ENCODE results near the gene IGFBP5.

The IGFBP5 gene

DNA sequence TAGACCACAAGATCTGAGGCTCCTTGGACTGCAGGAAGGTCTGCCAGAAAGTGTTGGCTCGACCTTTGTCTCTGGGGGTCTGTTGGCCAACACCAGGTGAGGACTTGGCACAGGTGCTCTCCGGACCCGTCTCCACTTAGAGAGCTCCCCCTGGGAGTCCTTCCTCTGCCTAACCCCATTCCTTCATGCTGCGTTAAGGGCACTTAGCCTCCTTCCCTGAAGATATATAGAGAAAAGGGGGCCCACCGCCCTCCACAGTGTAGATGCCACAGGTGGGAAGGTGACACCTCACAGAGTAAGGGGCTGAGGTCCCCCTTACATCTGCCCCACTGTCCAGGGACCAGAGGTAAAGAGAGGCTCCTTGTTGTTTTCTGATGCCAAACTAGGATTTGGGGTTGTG is 8.2 kb downstream of the IGFBP5 start:
- FAIRE-seq: no peak

DNA sequence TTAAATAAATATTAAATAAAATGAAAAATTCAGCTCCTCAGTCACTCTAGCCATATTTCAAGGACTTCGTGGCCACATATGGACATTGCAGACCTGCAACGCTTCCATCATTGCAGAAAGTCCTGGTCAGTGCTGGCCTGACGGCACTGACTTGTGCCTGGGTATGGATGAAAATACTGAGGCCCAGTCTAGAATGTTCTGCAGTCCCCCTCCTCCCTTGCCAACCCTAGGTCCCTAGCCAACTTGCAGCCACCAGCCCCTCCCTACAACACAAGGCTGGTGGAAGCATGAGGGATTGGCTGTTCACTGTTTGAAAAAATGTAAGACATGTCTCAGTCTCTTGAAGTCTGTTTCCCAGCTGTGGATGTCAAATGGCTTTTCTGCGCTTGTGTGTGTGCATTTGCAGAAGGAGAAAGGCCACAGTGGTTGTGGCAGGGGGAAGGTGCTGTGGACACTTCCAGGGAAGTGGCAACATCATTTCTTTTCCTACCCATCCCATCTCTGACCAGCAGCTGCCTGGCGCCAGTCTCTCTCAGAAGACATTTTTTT is 9.9 kb downstream of the IGFBP5 start:
- no peak for FAIRE-seq

GRCh38 chr2:216683846-216684245 is 11.5 kb downstream of the IGFBP5 start:
- FAIRE-seq: no peak

- FAIRE-seq: no peak
Observed at GRCh38 chr2:216681683-216682082, 13.7 kb downstream of the IGFBP5 start.

GRCh38 chr2:216680951-216681629 is 14.3 kb downstream of the IGFBP5 start:
- FAIRE-seq: no peak

DNA sequence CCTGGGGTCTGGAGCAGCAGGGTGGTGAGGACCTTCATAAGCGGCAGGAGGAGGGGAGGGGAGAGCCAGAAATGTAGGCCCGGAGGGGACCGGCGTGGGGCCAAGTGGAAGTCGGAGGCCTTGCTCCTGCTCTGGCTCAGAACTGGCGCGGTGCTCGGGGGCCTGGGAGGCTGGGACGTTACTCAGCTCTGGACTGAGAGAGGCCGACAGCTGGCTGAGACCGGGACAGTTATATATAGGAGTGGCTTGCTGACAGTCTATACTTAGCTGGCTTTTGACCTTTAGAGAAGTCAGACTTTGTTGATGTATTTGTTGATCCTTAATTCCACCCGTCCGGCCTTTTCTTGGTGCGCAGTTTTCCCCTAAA is 15.7 kb downstream of the IGFBP5 start:
- FAIRE-seq: no peak

- FAIRE-seq: no peak
Observed at GRCh38 chr2:216678813-216679657, 16.3 kb downstream of the IGFBP5 start.

GRCh38 chr2:216678098-216678465 is 17.3 kb downstream of the IGFBP5 start:
- FAIRE-seq: no peak

GRCh38 chr2:216677439-216678097 is 17.8 kb downstream of the IGFBP5 start:
- FAIRE-seq: no peak

- FAIRE-seq: no peak
Observed at GRCh38 chr2:216676630-216677029, 18.7 kb downstream of the IGFBP5 start.

- no peak for FAIRE-seq
Observed at GRCh38 chr2:216674376-216674775, 21.0 kb downstream of the IGFBP5 start.

DNA sequence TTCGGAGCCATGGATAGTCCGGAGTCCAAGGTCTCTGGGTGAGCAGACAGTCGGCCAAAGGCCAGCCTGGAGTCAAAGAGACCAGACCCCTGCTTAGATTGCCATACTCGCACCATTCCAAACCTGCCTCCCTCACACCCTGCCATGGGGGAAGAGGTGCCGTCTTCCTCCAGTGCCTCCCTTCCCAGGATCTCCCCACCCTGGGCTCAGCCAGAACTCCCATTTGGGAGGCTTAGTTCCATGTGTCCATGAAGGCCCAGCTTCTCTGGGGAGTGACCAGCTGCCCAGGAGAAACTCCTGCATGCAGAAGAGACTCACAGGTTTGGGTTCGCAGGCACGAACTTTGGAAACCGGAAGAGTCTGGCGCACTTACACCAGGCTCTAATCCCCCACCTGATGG is 21.7 kb downstream of the IGFBP5 start:
- FAIRE-seq: no peak

DNA sequence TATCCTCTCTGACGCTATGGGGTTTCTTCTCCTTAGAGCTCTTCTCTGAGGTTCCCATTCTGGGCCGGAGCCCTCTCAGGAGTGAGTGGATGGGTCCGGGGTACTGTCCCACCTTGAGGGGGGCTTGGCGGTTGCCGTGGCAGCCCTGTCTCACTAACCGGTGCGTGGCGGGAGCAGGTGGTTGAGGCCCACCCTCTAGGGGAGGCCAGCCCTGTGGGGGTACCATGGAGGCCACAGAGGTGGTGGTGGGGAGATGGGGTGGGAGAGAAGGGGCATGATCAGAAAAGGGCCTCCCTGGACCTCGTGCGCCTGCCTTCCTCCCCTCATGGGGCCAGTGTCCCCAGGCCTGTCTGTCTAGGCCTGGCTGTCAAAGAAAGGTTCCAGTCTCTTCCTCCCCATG is 22.3 kb downstream of the IGFBP5 start:
- no peak for FAIRE-seq

- FAIRE-seq: no peak
Observed at GRCh38 chr2:216672466-216672865, 22.9 kb downstream of the IGFBP5 start.

DNA sequence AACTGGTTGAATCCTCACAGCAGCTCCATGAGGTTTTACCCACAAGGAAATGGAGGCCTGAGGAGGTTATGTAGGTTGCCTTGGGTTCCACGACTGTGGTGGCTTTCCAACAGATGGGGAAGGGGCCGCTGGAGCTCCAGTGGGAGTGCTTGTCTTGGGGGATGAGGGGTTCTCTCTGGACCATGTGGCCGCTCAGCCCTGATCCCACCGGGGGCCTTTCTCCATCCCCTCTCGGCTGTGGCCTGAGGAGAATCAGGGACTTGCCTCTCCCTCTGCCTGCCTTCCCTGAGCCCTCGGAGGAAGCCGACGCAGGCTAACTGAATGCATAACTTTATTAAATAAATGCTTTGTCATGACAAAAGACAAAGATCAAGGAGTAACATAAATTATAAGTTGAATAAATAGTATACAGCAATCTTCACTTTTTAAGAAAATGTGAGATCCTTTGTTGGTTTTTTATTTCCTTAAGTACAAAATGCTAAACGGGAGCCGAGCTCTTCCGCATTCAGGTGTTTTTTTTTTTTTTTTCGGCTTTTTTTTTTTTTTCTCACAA is 23.5 kb downstream of the IGFBP5 start:
- FAIRE-seq: no peak

DNA sequence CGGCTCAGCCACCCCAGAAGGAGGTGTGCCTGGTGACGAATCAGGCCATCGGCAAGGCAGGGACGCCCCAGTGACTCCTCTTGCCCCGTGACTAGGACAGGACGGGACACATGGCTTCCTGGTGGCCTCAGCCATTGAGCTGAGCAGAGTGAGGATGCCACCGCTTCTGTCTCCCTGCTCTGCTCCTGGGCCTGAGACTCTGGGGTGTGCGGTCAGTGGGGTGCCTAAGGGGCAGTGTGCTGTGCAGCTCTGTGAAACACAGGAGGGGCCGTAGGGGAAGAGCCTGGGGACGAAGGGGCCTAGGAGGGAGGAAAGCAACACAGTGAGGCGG is 24.3 kb downstream of the IGFBP5 start:
- FAIRE-seq: no peak

DNA sequence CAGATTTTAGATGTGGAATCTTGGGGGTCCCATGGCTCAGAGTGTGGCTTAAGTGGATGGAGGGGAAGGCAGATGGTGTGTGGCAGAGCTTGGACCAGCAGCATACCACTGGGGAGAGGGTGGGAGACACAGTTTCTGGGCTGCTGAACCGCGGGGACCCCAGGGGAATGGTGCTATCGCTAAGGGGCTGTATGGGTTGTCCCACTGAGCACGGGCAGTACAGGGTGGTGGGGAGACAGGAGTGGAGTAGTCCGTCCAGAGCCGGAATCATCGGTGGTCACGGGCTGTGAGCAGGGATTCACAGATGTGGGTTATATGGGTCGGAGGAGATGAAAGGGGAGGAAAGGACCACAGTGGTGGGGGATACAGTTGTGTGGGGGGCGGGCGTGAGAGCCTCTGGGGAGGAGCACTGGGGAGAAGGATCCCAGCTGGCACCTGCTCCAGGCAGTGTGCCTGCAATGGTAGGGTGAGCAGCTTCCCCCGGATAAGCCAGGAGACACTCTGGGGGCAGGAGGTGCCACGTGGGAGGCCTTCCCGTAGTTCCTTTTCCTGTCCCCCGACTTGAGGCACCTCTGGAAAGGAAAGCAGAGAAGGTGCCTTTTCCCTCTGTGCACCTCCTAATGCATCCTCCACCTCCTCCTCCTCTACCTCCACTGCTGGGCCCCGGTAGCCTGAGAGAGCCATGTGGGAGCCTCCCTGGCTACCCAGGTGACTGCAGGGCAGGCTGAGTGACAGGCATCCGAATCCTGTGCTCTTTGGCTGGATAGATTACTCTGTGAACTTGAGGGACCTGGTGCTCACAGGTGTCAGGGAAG is 24.9 kb downstream of the IGFBP5 start:
- FAIRE-seq: no peak

DNA sequence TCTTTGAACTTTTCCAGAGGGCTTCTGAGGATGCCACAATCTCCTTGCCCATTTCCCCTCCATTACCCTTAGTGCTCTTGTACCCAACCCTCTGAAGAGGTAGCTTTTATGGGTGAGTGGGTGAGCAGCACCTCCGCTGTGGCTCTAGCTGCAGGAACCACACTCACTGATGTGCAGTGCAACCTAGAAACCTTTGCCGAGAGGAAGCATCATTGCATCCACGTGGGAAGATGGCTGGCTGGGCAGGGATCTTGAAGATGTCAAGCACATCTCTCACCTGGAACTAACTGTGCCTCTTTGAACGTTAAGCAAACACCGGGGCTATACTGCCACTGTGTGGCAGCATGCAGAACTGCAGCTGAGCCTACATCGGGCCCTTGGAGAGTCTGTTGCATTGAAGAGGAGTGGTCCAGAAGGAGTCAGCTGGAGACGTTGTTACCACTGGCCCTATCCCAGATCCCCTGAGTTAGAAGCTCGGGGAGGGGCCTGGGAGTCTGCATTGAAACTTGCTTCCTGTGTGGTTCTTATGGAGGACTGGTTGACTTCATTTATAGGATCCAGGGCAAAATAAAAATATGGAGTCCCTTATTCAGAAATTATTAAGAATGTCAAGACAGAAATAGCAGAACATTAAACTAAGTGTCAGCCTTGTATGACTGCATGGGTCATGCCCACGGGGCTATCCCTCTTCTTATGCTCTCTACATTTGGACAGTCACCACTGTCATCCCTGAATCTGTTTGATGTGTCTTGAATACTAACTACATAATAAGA is 28.7 kb downstream of the IGFBP5 start:
- FAIRE-seq: no peak

GRCh38 chr2:216665717-216666116 is 29.6 kb downstream of the IGFBP5 start:
- FAIRE-seq: no peak

GRCh38 chr2:216665242-216665641 is 30.1 kb downstream of the IGFBP5 start:
- no peak for FAIRE-seq

- FAIRE-seq: no peak
Observed at GRCh38 chr2:216664593-216665034, 30.7 kb downstream of the IGFBP5 start.

DNA sequence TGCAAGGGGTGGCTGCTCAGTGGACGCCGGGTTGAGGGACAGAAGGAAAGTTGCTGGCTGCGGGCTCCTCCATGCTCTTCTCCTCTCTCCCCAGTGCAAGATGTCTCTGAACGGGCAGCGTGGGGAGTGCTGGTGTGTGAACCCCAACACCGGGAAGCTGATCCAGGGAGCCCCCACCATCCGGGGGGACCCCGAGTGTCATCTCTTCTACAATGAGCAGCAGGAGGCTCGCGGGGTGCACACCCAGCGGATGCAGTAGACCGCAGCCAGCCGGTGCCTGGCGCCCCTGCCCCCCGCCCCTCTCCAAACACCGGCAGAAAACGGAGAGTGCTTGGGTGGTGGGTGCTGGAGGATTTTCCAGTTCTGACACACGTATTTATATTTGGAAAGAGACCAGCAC is 31.5 kb downstream of the IGFBP5 start:
- no peak for FAIRE-seq
